DMS153 (cell line): ENCODE data around the gene ALDH1B1.

Source experiments
- DNase-seq: peaks from one replicate; lab custom pipeline; 2025; lab: John Stamatoyannopoulos, UW

The ALDH1B1 gene

DNA sequence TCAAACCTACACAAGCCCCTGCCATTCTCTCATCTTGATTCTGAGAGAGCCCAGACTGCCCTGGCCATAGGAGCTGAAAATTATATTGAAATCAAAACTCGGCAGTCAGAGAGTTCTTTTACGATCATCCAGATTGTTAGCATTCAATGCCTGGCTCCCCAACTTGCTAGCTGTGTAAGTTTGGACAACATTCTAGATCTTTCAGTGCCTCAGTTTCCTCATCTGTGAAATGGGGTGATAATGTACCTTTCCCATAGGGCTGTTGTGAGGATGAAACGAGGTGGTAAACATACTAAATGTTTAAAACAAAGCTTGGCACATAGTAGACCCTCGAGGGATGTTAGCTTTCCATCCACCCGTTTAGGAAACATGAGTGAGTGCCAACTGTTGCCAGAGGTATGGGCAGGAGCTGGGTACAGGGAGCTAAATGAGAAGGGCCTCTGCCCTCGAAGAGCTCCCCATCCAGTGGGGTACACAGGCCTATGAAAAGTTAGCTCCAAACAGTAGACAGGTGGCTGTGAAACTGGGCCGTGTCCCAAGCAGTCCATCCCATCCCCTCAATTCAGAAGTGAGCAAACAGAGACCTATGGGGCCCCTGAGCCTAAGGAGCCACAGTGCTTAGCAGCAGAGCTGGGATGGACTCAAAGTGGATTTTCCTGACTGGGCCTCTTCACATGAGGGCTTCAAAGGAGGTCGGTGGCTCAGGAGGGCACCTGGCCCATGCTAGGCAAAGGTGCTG, 49.0 kb downstream of the ALDH1B1 start:
- no peak for DNase-seq

GRCh38 chr9:38442473-38443096, 50.1 kb downstream of the ALDH1B1 start:
- no peak for DNase-seq

DNA sequence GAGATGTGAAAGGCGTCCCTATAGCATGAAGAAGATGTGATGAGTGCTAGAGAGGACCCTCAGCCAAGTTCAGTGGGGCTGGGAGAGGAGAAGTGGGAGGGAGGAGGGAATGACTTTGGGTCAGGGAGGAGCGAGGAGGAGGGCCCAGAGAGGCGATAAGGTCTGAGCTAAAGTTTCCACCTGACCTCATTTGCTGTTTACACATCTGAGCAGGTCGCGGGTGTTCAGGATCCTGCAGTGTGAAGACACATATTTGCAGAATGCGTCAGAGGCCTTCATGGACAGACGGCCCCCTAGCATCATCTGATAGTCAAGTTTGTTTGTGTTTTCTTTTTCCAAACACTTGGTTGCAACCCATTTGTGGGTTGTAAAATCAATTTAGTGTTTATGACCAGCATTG, 50.7 kb downstream of the ALDH1B1 start:
- DNase-seq, result peak; percentile 3

GRCh38 chr9:38443597-38443996, 51.1 kb downstream of the ALDH1B1 start:
- no peak for DNase-seq

DNA sequence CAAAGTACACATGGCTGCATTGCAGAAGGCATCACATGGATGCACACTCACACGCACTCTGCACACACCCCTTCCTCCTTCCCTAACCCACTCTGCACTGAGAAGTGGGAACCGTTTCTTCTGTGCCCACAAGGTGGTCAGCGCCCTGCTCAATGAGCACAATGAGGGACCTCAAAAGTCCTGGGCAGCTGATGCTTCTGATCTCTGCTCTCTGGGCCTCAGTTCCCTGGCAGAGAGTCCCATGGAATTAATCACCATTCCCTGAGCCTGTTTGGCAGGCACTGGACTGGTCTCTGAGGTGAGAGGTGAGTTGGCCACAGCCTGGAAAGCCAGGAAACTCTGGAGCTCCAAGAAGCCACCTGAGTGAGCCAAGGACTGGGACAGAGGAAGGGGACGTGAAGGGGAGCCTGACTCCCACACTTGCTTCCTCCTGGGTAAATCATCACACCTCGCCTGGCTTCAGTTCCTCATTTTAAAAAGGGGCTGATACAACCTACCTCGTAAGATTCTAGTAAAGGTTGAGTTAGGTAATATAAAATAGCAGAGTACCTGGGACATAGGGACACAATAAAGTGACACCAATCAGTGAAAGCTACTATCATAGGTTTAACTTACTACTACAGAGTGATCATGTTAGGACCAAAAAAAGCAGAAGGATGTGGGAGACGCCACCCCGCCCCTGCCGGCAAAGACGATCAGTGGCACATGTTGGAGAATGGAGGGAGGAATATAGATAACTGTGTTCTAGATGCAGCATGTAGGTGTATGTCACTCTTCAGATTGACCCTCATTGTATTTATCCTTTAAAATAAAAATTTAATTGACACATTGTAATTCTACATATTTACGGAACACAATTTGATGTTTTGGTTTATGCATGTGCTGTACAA, 52.9 kb downstream of the ALDH1B1 start:
- DNase-seq, result no peak

- no peak for DNase-seq
Measured at GRCh38 chr9:38447703-38448102, 55.2 kb downstream of the ALDH1B1 start.
